RCC 7860 (cell line): Measurements from ENCODE around the gene WDR13.
A peak's percentile ranks its signal among the peaks of the same experiment; 100 is the strongest.

Experiments
- DNase-seq: peaks from one replicate; pipeline ENCODE4 v3.0.0-alpha.2; 2015; ENCODE audit warnings: low spot score
- FAIRE-seq: peaks from 2 replicates; lab custom pipeline; 2012; peaks lifted over from hg19 to GRCh38; lab: Jason Lieb, UNC

Gene WDR13

GRCh38 chrX:48591255-48591791, 6.0 kb upstream of the WDR13 start:
- peak; percentile 68 for DNase-seq
- peak; percentile 57 for FAIRE-seq

- no peak for DNase-seq
- no peak for FAIRE-seq
These were observed 4.3 kb upstream of the WDR13 start for GRCh38 chrX:48592971-48593370.

GRCh38 chrX:48595929-48596328, 1.4 kb upstream of the WDR13 start:
- DNase-seq (no peak), FAIRE-seq (no peak)

GRCh38 chrX:48598614-48599013, 1.3 kb downstream of the WDR13 start:
- FAIRE-seq (no peak), DNase-seq (no peak)

- DNase-seq (no peak), FAIRE-seq (no peak)
These were observed 2.0 kb downstream of the WDR13 start for GRCh38 chrX:48599341-48599740.

- no peak for DNase-seq
- no peak for FAIRE-seq
These were observed 2.9 kb downstream of the WDR13 start for GRCh38 chrX:48600226-48600625.

- DNase-seq (no peak), FAIRE-seq (no peak)
These were observed 4.6 kb downstream of the WDR13 start for GRCh38 chrX:48601741-48602394.

GRCh38 chrX:48604701-48605100, 7.4 kb downstream of the WDR13 start:
- DNase-seq, result no peak
- no peak for FAIRE-seq

- DNase-seq (no peak), FAIRE-seq (no peak)
These were observed 8.8 kb downstream of the WDR13 start for GRCh38 chrX:48606091-48606490.

- DNase-seq (no peak), FAIRE-seq (no peak)
These were observed 14.4 kb downstream of the WDR13 start for GRCh38 chrX:48611703-48612102.

- DNase-seq (no peak), FAIRE-seq (no peak)
These were observed 16.3 kb downstream of the WDR13 start for GRCh38 chrX:48613502-48614160.

GRCh38 chrX:48616576-48616975, 19.3 kb downstream of the WDR13 start:
- DNase-seq, result no peak
- no peak for FAIRE-seq

GRCh38 chrX:48617542-48618340, 20.4 kb downstream of the WDR13 start:
- no peak for DNase-seq

GRCh38 chrX:48626401-48627298, 29.4 kb downstream of the WDR13 start:
- DNase-seq (no peak), FAIRE-seq (no peak)

More at GRCh38 chrX:48617542-48618340, 20.4 kb downstream of the WDR13 start:
- no peak for FAIRE-seq

GRCh38 chrX:48631376-48632090, 34.2 kb downstream of the WDR13 start:
- DNase-seq, result peak; percentile 55
- FAIRE-seq, result no peak

GRCh38 chrX:48632207-48632606, 34.9 kb downstream of the WDR13 start:
- FAIRE-seq, result no peak
- DNase-seq, result no peak

- DNase-seq (no peak), FAIRE-seq (no peak)
These were observed 39.0 kb downstream of the WDR13 start for GRCh38 chrX:48636301-48636700.

GRCh38 chrX:48636776-48637175, 39.5 kb downstream of the WDR13 start:
- DNase-seq, result no peak
- no peak for FAIRE-seq

GRCh38 chrX:48645669-48646068, 48.4 kb downstream of the WDR13 start:
- DNase-seq (no peak), FAIRE-seq (no peak)

GRCh38 chrX:48648336-48648751, 51.1 kb downstream of the WDR13 start:
- DNase-seq (no peak), FAIRE-seq (peak; percentile 54)
